Smooth muscle cell (in vitro differentiated cells): ENCODE results near the gene SERHL2. TPM values are rescaled to one million over a fixed set of nuclear protein-coding genes. Genes with fewer than 3 reads are reported as not detected.
"Not testable (repeated sequence)": the region's sequence is repeated elsewhere in the genome, so short reads cannot be mapped to it uniquely, and the experiment has no call there.

Source experiments
- DNase-seq: peaks from one replicate; lab custom pipeline; 2025; ENCODE audit not compliant: unreplicated experiment; lab: John Stamatoyannopoulos, UW
- H2AFZ ChIP-seq: fragments of 200-600 bp; sonication (generic); 2 replicates; pipeline ENCODE4 v1.6.0; 2016; ENCODE audit warnings: antibody characterized with exemption, low read depth, mild to moderate bottlenecking
- H3F3A ChIP-seq: fragments of 200-600 bp; sonication (generic); 2 replicates; pipeline ENCODE4 v1.6.0; 2017; ENCODE audit warnings: antibody characterized with exemption, low read depth
- H3K27ac ChIP-seq: fragments of 200-600 bp; sonication (generic); 2 replicates; pipeline ENCODE4 v1.5.1; 2016; ENCODE audit warnings: low read depth, mild to moderate bottlenecking
- H3K27me3 ChIP-seq: fragments of 200-600 bp; sonication (generic); 2 replicates; pipeline ENCODE4 v1.6.1; 2016; ENCODE audit warnings: low read depth, mild to moderate bottlenecking
- H3K36me3 ChIP-seq: fragments of 200-600 bp; sonication (generic); 2 replicates; pipeline ENCODE4 v1.5.1; 2016; ENCODE audit warnings: low read depth
- H3K4me1 ChIP-seq: fragments of 200-600 bp; sonication (generic); 2 replicates; pipeline ENCODE4 v1.5.1; 2016; ENCODE audit warnings: low read depth
- H3K4me2 ChIP-seq: fragments of 200-600 bp; sonication (generic); 2 replicates; pipeline ENCODE4 v1.6.0; 2016; ENCODE audit warnings: mild to moderate bottlenecking
- H3K4me3 ChIP-seq: fragments of 200-600 bp; sonication (generic); 2 replicates; pipeline ENCODE4 v1.5.1; 2016; ENCODE audit warnings: mild to moderate bottlenecking
- H3K79me2 ChIP-seq: fragments of 200-600 bp; sonication (generic); 2 replicates; pipeline ENCODE4 v1.6.0; 2016; ENCODE audit warnings: low read depth, mild to moderate bottlenecking
- H3K9ac ChIP-seq: fragments of 200-600 bp; sonication (generic); 2 replicates; pipeline ENCODE4 v1.6.0; 2016; ENCODE audit warnings: low read depth
- H3K9me3 ChIP-seq: fragments of 200-600 bp; sonication (generic); replicated peaks from 2 replicates; pipeline ENCODE4 v1.5.1; 2016; ENCODE audit warnings: low read depth
- H4K20me1 ChIP-seq: fragments of 200-600 bp; sonication (generic); 2 replicates; pipeline ENCODE4 v1.6.0; 2016; ENCODE audit warnings: low read depth
- WGBS: methylation state at CpG from one replicate; pipeline ENCODE4 v1.1.7; 2016; ENCODE audit warnings: low lambda C conversion rate; 5-methylcytosine and 5-hydroxymethylcytosine counted together
- polyA plus RNA-seq: library from polyadenylated mRNA; unstranded; fragments of >200 nt; fragmentation: Nextera tagmentation; extraction: Ambion mirVana; gene quantifications from 2 replicates; pipeline ENCODE4 v1.2.1, GENCODE V29; 2016
- total RNA-seq: library from RNA; depleted of rRNA; stranded (reverse); fragments of >200 nt; gene quantifications from 2 replicates; pipeline ENCODE4 v1.2.3, GENCODE V29; 2014
- TF ChIP-seq, protein P1 (sequence below): fragments of 200-600 bp; sonication (generic); IDR thresholded peaks from 2 replicates; pipeline ENCODE4 v1.5.1; 2017; ENCODE audit warnings: borderline replicate concordance, mild to moderate bottlenecking, antibody characterized with exemption; ENCODE audit not compliant: insufficient read depth, poor library complexity, severe bottlenecking

SERHL2 gene
- total and polyA plus RNA-seq, 2 experiments from 2014 or later: 1.3 to 4.6 TPM

DNA sequence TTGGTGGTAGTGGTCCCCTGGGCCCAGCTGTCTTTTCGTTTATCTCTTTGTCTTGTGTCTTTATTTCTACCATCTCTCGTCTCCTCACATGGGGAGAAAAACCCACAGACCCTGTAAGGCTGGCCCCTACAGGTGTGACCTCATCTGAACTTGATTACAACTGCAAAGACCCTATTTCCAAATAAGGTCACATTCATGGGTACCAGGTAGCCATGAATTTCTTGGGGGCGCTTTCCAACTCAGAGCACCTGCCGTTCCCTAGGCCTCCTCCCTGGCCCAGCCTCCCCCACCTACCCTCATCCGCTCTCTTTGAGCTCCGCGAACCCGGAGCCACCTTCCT, 20.1 kb upstream of the SERHL2 start:
- Histone ChIP-seq H3K79me2 (no peaks in the 10 kb centered on the region), H3K27ac (no peak overlapping the region), H2AFZ (no peak overlapping the region), H3K27me3 (no peaks in the 10 kb centered on the region), H3K9ac (no peak overlapping the region), H3K4me1 (no peaks in the 10 kb centered on the region), H3K9me3 (no peaks in the 10 kb centered on the region), H3K36me3 (no peaks in the 10 kb centered on the region), H3K4me3 (no peak overlapping the region), H4K20me1 (no peaks in the 10 kb centered on the region), H3F3A (peaks cover 4% of the 10 kb centered on the region), H3K4me2 (no peak overlapping the region)
- WGBS: 93% methylated on average over 8 of the region's 8 CpGs
- TF ChIP-seq, protein P1, sequence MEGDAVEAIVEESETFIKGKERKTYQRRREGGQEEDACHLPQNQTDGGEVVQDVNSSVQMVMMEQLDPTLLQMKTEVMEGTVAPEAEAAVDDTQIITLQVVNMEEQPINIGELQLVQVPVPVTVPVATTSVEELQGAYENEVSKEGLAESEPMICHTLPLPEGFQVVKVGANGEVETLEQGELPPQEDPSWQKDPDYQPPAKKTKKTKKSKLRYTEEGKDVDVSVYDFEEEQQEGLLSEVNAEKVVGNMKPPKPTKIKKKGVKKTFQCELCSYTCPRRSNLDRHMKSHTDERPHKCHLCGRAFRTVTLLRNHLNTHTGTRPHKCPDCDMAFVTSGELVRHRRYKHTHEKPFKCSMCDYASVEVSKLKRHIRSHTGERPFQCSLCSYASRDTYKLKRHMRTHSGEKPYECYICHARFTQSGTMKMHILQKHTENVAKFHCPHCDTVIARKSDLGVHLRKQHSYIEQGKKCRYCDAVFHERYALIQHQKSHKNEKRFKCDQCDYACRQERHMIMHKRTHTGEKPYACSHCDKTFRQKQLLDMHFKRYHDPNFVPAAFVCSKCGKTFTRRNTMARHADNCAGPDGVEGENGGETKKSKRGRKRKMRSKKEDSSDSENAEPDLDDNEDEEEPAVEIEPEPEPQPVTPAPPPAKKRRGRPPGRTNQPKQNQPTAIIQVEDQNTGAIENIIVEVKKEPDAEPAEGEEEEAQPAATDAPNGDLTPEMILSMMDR: no peak
- DNase-seq: no peak

DNA sequence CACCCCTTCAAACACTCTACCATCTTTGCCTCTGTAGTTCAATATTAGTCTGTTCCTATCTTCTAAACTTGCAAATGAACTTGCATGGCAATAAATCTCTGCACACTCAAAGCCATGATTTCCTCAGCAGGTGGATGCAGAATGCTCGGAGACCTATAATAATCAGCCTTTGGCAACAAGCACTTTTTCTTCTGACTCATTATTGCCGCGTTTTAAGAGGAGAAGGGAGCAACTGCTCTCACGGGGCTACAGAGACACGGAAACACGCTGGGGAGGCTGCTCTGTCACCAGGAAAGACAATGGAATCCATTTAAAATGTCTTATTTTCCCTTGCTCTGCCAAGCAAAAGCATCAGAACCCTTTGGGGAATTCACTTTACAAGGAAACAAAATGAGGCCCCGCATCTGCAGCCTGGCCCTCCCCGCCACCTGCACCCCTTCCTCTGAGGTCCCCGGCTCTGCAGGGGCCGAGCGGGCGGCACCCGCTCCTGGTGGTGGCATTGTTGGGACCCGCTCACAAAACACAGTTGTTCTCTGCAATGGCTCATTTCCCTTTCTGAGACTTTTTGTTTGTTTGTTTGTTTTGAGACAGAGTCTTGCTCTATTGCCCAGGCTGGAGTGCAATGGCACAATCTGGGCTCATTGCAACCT, 18.5 kb upstream of the SERHL2 start:
- not testable (repeated sequence) for H3K4me2 ChIP-seq, H2AFZ ChIP-seq, DNase-seq, H4K20me1 ChIP-seq, H3K27ac ChIP-seq, H3K36me3 ChIP-seq, H3K4me3 ChIP-seq, H3K27me3 ChIP-seq, H3K79me2 ChIP-seq, H3K4me1 ChIP-seq, H3F3A ChIP-seq, H3K9me3 ChIP-seq, H3K9ac ChIP-seq
- 84% methylated on average over 6 of the region's 14 CpGs for WGBS

DNA sequence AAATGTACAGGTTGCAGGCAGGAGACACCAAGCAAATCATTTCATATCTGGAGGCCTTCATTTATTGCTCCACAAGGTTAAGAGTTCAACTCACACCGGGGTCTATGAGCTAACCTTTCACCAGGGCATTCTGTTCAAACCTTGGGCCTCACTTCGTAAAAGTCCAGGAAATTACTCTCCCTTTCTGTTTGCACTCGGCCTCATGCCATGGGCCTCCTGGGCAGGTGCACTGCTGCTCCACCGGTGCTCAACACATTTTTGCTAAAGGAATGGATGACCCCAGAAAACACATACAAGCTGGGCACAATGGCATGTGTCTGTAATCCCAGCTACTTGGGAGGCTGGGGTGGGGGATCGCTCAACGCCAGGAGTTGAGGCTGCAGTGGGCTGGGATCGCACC, 17.6 kb upstream of the SERHL2 start:
- Histone ChIP-seq H3K4me1 (no peaks in the 10 kb centered on the region), H3K27ac (no peak overlapping the region), H3F3A (no peaks in the 10 kb centered on the region), H3K4me2 (no peak overlapping the region), H3K79me2 (no peaks in the 10 kb centered on the region), H3K27me3 (no peaks in the 10 kb centered on the region), H3K4me3 (no peak overlapping the region), H3K9me3 (no peaks in the 10 kb centered on the region), H3K9ac (no peak overlapping the region), H3K36me3 (no peaks in the 10 kb centered on the region), H4K20me1 (no peaks in the 10 kb centered on the region), H2AFZ (no peak overlapping the region)
- TF ChIP-seq, protein P1: no peak
- WGBS: 95% methylated on average over 7 of the region's 7 CpGs
- no peak for DNase-seq

DNA sequence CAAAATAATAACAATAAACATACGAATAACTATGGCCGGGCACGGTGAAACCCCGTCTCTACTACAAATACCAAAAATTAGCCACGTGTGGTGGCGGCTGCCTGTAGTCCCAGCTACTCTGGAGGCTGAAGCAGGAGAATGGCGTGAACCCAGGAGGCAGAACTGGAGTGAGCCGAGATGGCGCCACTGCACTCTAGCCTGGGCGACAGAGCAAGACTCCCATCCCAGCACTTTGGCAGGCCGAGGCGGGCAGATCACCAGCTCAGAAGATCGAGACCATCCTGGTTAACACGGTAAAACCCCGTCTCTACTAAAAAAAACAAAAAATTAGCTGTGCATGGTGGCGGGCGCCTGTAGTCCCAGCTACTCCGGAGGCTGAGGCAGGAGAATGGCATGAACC, 17.1 kb upstream of the SERHL2 start:
- not testable (repeated sequence) for H3K9ac ChIP-seq, H3K4me3 ChIP-seq, H3K79me2 ChIP-seq, H3K27ac ChIP-seq, H3K4me1 ChIP-seq, H3F3A ChIP-seq, H3K4me2 ChIP-seq, H3K27me3 ChIP-seq, H3K36me3 ChIP-seq, H3K9me3 ChIP-seq, DNase-seq, H4K20me1 ChIP-seq, H2AFZ ChIP-seq
- WGBS: 97% methylated on average over 18 of the region's 18 CpGs

DNA sequence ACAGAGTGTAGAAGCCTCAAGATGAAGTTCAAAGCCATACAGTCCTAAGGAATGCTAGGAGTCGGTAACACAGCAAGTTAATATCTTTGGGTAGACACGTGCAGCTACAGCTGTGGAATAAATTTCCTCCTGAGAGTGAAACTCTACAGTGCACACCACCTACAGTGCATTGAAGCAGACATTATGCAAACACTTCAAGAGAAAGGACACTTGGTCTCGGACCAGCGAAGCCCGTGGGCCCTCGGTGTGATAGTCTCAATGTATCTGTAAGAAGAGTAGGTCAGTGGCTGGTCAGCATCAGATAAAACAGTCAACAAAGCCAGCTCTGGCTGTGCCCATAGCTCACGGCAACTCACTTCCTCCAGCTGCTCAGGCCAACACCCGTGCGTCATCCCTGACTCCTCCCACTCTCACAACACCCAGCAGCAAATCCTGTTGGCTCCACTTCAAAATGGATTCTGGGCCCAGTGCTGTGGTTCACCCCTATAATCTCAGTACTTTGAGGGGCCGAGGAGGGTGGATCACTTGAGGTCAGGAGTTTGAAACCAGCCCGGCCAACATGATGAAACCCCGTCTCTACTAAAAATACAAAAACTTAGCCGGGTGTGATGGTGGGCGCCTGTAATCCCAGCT, 16.4 kb upstream of the SERHL2 start:
- not testable (repeated sequence) for H3K4me1 ChIP-seq, H2AFZ ChIP-seq, H3K4me2 ChIP-seq, H3K36me3 ChIP-seq, DNase-seq, H3K27ac ChIP-seq, H3F3A ChIP-seq, H4K20me1 ChIP-seq, H3K9ac ChIP-seq, H3K9me3 ChIP-seq, H3K4me3 ChIP-seq, H3K27me3 ChIP-seq, H3K79me2 ChIP-seq
- WGBS: 64% methylated on average over 14 of the region's 14 CpGs

DNA sequence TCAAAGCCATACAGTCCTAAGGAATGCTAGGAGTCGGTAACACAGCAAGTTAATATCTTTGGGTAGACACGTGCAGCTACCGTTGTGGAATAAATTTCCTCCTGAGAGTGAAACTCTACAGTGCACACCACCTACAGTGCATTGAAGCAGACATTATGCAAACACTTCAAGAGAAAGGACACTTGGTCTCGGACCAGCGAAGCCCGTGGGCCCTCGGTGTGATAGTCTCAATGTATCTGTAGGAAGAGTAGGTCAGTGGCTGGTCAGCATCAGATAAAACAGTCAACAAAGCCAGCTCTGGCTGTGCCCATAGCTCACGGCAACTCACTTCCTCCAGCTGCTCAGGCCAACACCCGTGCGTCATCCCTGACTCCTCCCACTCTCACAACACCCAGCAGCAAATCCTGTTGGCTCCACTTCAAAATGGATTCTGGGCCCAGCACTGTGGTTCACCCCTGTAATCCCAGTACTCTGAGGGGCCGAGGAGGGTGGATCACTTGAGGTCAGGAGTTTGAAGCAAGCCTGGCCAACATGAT, 14.5 kb upstream of the SERHL2 start:
- WGBS: 64% methylated on average over 10 of the region's 11 CpGs
- H3K4me3 ChIP-seq, H3K9me3 ChIP-seq, H3K36me3 ChIP-seq, H4K20me1 ChIP-seq, H3K9ac ChIP-seq, DNase-seq, H3K4me1 ChIP-seq, H3K27ac ChIP-seq, H3K79me2 ChIP-seq, H3F3A ChIP-seq, H2AFZ ChIP-seq, H3K4me2 ChIP-seq, H3K27me3 ChIP-seq: not testable (repeated sequence)
